HepG2 (cell line): ENCODE results near the gene ST6GALNAC2. TPM values are rescaled to one million over a fixed set of nuclear protein-coding genes. Genes with fewer than 3 reads are reported as not detected.
A peak's percentile ranks its signal among the peaks of the same experiment; 100 is the strongest.

Experiments used
- ATF4 ChIP-seq, 2 experiments: fragments of 450-650 bp in 1 of 2; sonication (generic) in 1 of 2; formaldehyde crosslinking; IDR thresholded peaks; 2 replicates each; pipeline versions ENCODE4 v1.5.0 to v1.8.0; 2020 to 2022; ENCODE audit warnings: mild to moderate bottlenecking in 1 of 2, missing genetic modification reagents in 1 of 2
- CENPT ChIP-seq: sonication (generic); formaldehyde crosslinking; IDR thresholded peaks from 2 replicates; pipeline ENCODE4 v1.8.0; 2022; ENCODE audit warnings: low read depth, mild to moderate bottlenecking, moderate library complexity, missing genetic modification reagents
- E2F1 ChIP-seq: sonication (generic); formaldehyde crosslinking; IDR thresholded peaks from 2 replicates; pipeline ENCODE4 v1.5.0; 2020; ENCODE audit warnings: missing genetic modification reagents
- EZH2 ChIP-seq: conservative IDR thresholded peaks from 2 replicates; pipeline ENCODE4 v1.6.1; 2012; ENCODE audit warnings: mild to moderate bottlenecking, low read depth, low read length, moderate library complexity
- FOXO4 ChIP-seq: sonication (generic); formaldehyde crosslinking; conservative IDR thresholded peaks from 2 replicates; pipeline ENCODE4 v1.8.1; 2023; ENCODE audit warnings: missing genetic modification reagents
- HMGA1 ChIP-seq: sonication (generic); formaldehyde crosslinking; conservative IDR thresholded peaks from 2 replicates; pipeline ENCODE4 v1.4.0; 2020; ENCODE audit warnings: missing genetic modification reagents
- KDM1A ChIP-seq: IDR thresholded peaks from 2 replicates; pipeline ENCODE4 v1.6.1; 2016; ENCODE audit warnings: missing compliant biosample characterization
- NFYB ChIP-seq: sonication (generic); formaldehyde crosslinking; IDR thresholded peaks from 2 replicates; pipeline ENCODE4 v1.4.0; 2020; ENCODE audit warnings: missing genetic modification reagents
- NR1H2 ChIP-seq: sonication (generic); formaldehyde crosslinking; IDR thresholded peaks from 2 replicates; pipeline ENCODE4 v1.8.1; 2022; ENCODE audit warnings: low read depth, missing genetic modification reagents, borderline replicate concordance
- RFXAP ChIP-seq: sonication (generic); formaldehyde crosslinking; IDR thresholded peaks from 2 replicates; pipeline ENCODE4 v1.4.0; 2020; ENCODE audit warnings: missing genetic modification reagents, borderline replicate concordance
- RNF2 ChIP-seq: fragments of 450-650 bp; conservative IDR thresholded peaks from 2 replicates; pipeline ENCODE4 v1.6.1; 2016; ENCODE audit warnings: low read depth
- TBP ChIP-seq: sonication (generic); formaldehyde crosslinking; IDR thresholded peaks from 2 replicates; pipeline ENCODE4 v1.5.0; 2020; ENCODE audit warnings: missing genetic modification reagents
- TFDP1 ChIP-seq: IDR thresholded peaks from 2 replicates; pipeline ENCODE4 v1.6.1; 2016; ENCODE audit warnings: missing compliant biosample characterization, missing genetic modification reagents, borderline replicate concordance
- ZBTB20 ChIP-seq: sonication (generic); formaldehyde crosslinking; IDR thresholded peaks from 2 replicates; pipeline ENCODE4 v1.8.1; 2023; ENCODE audit warnings: missing genetic modification reagents, low read depth, mild to moderate bottlenecking, borderline replicate concordance
- ZNF160 ChIP-seq: sonication (generic); formaldehyde crosslinking; IDR thresholded peaks from 2 replicates; pipeline ENCODE4 v1.8.0; 2022; ENCODE audit warnings: mild to moderate bottlenecking, inconsistent platforms, missing genetic modification reagents
- ZNF180 ChIP-seq: sonication (generic); formaldehyde crosslinking; IDR thresholded peaks from 2 replicates; pipeline ENCODE4 v1.4.0; 2020; ENCODE audit warnings: low read depth, missing genetic modification reagents, borderline replicate concordance
- ZNF343 ChIP-seq: sonication (generic); formaldehyde crosslinking; IDR thresholded peaks from 2 replicates; pipeline ENCODE4 v1.4.0; 2020; ENCODE audit warnings: mild to moderate bottlenecking, missing genetic modification reagents
- ZNF513 ChIP-seq: sonication (generic); formaldehyde crosslinking; conservative IDR thresholded peaks from 2 replicates; pipeline ENCODE4 v1.5.0; 2020; ENCODE audit warnings: missing genetic modification reagents
- ZNF547 ChIP-seq: sonication (generic); formaldehyde crosslinking; IDR thresholded peaks from 2 replicates; pipeline ENCODE4 v1.5.1; 2020; ENCODE audit warnings: mild to moderate bottlenecking, missing genetic modification reagents
- ZNF552 ChIP-seq: sonication (generic); formaldehyde crosslinking; IDR thresholded peaks from 2 replicates; pipeline ENCODE4 v1.9.0; 2022; ENCODE audit warnings: missing genetic modification reagents, mild to moderate bottlenecking, borderline replicate concordance
- polyA plus RNA-seq, 8 experiments: library from polyadenylated mRNA; depleted of rRNA in 3 of 8; stranded (reverse) in 7 of 8; unstranded in 1 of 8; fragments of >200 nt; fragmentation: Illumina TruSeq in 4 of 8; extraction: Trizol in 4 of 8; gene quantifications; 2 replicates each; pipeline versions ENCODE4 v1.2.1 to v1.2.3, GENCODE V29; 2011 to 2016; ENCODE audit warnings: low read depth in 4 of 8, missing spikeins in 1 of 8, mixed read lengths in 1 of 8; ENCODE audit not compliant: insufficient read depth in 1 of 8
- total RNA-seq, 5 experiments: library from RNA; depleted of rRNA; stranded (reverse); fragments of >200 nt; fragmentation: Illumina TruSeq; extraction: Trizol; gene quantifications; 2 replicates each; pipeline ENCODE4 v1.2.3, GENCODE V29; 2016; ENCODE audit warnings: low read depth in 1 of 5
- TF ChIP-seq, protein P1 (sequence below): sonication (generic); formaldehyde crosslinking; conservative IDR thresholded peaks from 2 replicates; pipeline ENCODE4 v1.4.0; 2020; ENCODE audit warnings: missing genetic modification reagents
- TF ChIP-seq, protein P2 (sequence below): sonication (generic); formaldehyde crosslinking; IDR thresholded peaks from 2 replicates; pipeline ENCODE4 v1.5.1; 2020; ENCODE audit warnings: mild to moderate bottlenecking, missing genetic modification reagents, moderate library complexity

Gene ST6GALNAC2
- total and polyA plus RNA-seq, 2 of the 13 experiments (the other 11 are each of a cell fraction or from before 2014, with no cell fraction given): 0.12 to 0.49 TPM

DNA sequence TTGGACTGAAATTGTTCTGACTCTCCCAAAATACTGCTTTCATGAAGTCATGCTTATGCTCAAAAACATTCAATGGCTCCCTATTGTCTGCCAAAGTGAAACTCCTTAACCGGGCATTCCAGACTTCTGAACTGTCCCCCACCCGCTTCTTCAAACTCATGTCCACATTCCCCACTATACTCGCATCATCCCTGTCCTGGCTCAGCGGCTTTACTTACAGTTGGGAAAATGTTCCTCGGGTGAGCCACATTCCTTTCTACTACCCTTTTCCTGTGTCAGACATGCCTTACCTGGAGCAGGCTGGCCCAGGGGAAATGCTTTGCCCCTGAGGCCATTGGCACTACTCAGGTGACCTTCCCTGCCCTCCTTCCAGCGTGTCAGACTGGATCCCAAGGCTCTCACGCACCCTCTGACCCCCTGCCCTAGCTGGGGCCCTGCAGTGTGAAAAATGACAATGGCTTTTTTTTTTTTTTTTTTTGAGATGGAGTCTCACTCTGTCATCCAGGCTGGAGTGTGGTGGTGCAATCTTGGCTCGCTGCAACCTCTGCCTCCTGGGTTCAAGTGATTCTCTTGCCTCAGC, 53.5 kb downstream of the ST6GALNAC2 start (continued):
- TF ChIP-seq NFYB (CRISPR knock-in tag) (no peak), ZNF547 (CRISPR knock-in tag) (no peak), ZNF160 (CRISPR knock-in tag) (no peak), HMGA1 (CRISPR knock-in tag) (no peak), NR1H2 (no peak), E2F1 (CRISPR knock-in tag) (no peak), ZBTB20 (no peak), ZNF513 (CRISPR knock-in tag) (no peak), FOXO4 (CRISPR knock-in tag) (0 out of 2 replicates have a peak, but pooled peaks have one; percentile 74), RFXAP (no peak), ZNF180 (CRISPR knock-in tag) (no peak), TBP (no peak), EZH2 (no peak), KDM1A (CRISPR knock-in tag) (0 out of 2 replicates have a peak, but pooled peaks have one; percentile 10), ZNF343 (CRISPR knock-in tag) (no peak), ZNF552 (CRISPR knock-in tag) (no peak), RNF2 (no peak), TFDP1 (CRISPR knock-in tag) (no peak), ATF4 (CRISPR knock-in tag; IDR thresholded peaks at IDR 0.05) (no peak), CENPT (CRISPR knock-in tag) (no peak)
- TF ChIP-seq, protein P1, sequence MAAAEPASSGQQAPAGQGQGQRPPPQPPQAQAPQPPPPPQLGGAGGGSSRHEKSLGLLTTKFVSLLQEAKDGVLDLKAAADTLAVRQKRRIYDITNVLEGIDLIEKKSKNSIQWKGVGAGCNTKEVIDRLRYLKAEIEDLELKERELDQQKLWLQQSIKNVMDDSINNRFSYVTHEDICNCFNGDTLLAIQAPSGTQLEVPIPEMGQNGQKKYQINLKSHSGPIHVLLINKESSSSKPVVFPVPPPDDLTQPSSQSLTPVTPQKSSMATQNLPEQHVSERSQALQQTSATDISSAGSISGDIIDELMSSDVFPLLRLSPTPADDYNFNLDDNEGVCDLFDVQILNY (CRISPR knock-in tag): no peak
- TF ChIP-seq, protein P2, sequence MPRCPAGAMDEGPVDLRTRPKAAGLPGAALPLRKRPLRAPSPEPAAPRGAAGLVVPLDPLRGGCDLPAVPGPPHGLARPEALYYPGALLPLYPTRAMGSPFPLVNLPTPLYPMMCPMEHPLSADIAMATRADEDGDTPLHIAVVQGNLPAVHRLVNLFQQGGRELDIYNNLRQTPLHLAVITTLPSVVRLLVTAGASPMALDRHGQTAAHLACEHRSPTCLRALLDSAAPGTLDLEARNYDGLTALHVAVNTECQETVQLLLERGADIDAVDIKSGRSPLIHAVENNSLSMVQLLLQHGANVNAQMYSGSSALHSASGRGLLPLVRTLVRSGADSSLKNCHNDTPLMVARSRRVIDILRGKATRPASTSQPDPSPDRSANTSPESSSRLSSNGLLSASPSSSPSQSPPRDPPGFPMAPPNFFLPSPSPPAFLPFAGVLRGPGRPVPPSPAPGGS (CRISPR knock-in tag): no peak
